ENCODE data around the gene MPHOSPH6. TPM values are rescaled to one million over a fixed set of nuclear protein-coding genes. Genes with fewer than 3 reads are reported as not detected.

MPHOSPH6 gene
- total and polyA plus RNA-seq, 2 of the 4 experiments (the other 2 are of a cell fraction): 5.4 to 15.5 TPM

GRCh38 chr16:82185012-82185411 lies 15.0 kb upstream of the MPHOSPH6 start:
- intact Hi-C loops (cut with micrococcal nuclease): no loop called here
- no peak overlapping the region for H2BK20ac ChIP-seq (ENCODE audit: low read depth, low read length)
- no peak overlapping the region for H2AK9ac ChIP-seq (replicated peaks; ENCODE audit: low read depth, low read length, poor library complexity)
- no peak overlapping the region for H2AK5ac ChIP-seq (ENCODE audit: low read depth, low read length)
- no peak overlapping the region for H3K4ac ChIP-seq (ENCODE audit: low read depth, low read length)
- H2AFZ ChIP-seq (replicated peaks; ENCODE audit: low read length, poor library complexity): no peak overlapping the region
- POLR2A ChIA-PET (ENCODE audit: unreplicated experiment): no interaction called here
- no peaks in the 10 kb centered on the region for H3K4me1 ChIP-seq (ENCODE audit: control insufficient read depth, insufficient read depth, low read length)
- no peak overlapping the region for H3K4me3 ChIP-seq (ENCODE audit: insufficient read depth, low read depth, low read length)
- H3K56ac ChIP-seq (ENCODE audit: extremely low read depth, insufficient read depth, low read length): no peak overlapping the region
- DNase-seq: no peak
- CTCF ChIA-PET: no interaction called here
- no peak overlapping the region for H3K4me2 ChIP-seq (ENCODE audit: low read depth, low read length)
- H3K79me1 ChIP-seq (ENCODE audit: low read depth in 1 of 2, low read length in 2 of 2): no peaks in the 10 kb centered on the region
- H4K20me1 ChIP-seq (ENCODE audit: insufficient read depth, low read length): no peaks in the 10 kb centered on the region
- no peak overlapping the region for H3K9ac ChIP-seq (ENCODE audit: low read depth, low read length)
- H3K9me3 ChIP-seq (ENCODE audit: control insufficient read depth, insufficient read depth, low read length): no peaks in the 10 kb centered on the region
- no peak overlapping the region for H4K91ac ChIP-seq (ENCODE audit: insufficient read depth, low read depth, low read length)
- dilution Hi-C loops (cut with HindIII; ENCODE audit: low sequenced_read_pairs, unreplicated experiment): no loop called here
- no peak overlapping the region for H3K14ac ChIP-seq (replicated peaks; ENCODE audit: low read depth, low read length)
- H3K23ac ChIP-seq (ENCODE audit: low read depth, low read length): no peak overlapping the region
- H3K9me1 ChIP-seq (ENCODE audit: insufficient read depth, low read length): no peaks in the 10 kb centered on the region
- H3K18ac ChIP-seq (ENCODE audit: low read depth, low read length): no peak overlapping the region
- H3K36me3 ChIP-seq (ENCODE audit: control insufficient read depth, insufficient read depth, low read length): no peaks in the 10 kb centered on the region
- BruUV-seq (replicated peaks): no TSS peak
- H2BK5ac ChIP-seq (ENCODE audit: low read depth, low read length, poor library complexity, severe bottlenecking): no peak overlapping the region
- TF ChIP-seq FOS (IDR thresholded peaks at IDR 0.05; ENCODE audit: low read depth, low read length) (no peak), USF2 (IDR thresholded peaks at IDR 0.05; ENCODE audit: low read depth, low read length) (no peak), SMC3 (IDR thresholded peaks at IDR 0.05; ENCODE audit: low read depth, low read length) (no peak), POLR2A (IDR thresholded peaks at IDR 0.05; ENCODE audit: low read depth, low read length) (no peak), BHLHE40 (IDR thresholded peaks at IDR 0.05; ENCODE audit: low read depth, low read length) (no peak), RCOR1 (IDR thresholded peaks at IDR 0.05; ENCODE audit: insufficient replicate concordance, low read length) (no peak), RFX5 (IDR thresholded peaks at IDR 0.05; ENCODE audit: low read depth, low read length) (no peak), RAD21 (IDR thresholded peaks at IDR 0.05; ENCODE audit: low read length) (no peak), ELK1 (IDR thresholded peaks at IDR 0.05; ENCODE audit: borderline replicate concordance, low read depth, low read length) (no peak), MAFK (IDR thresholded peaks at IDR 0.05; ENCODE audit: low read depth, low read length) (no peak), MXI1 (IDR thresholded peaks at IDR 0.05; ENCODE audit: borderline replicate concordance, low read depth, low read length) (no peak), MAZ (IDR thresholded peaks at IDR 0.05; ENCODE audit: borderline replicate concordance, low read depth, low read length) (no peak), CHD1 (IDR thresholded peaks at IDR 0.05; ENCODE audit: low read depth, low read length) (no peak), NFE2L2 (IDR thresholded peaks at IDR 0.05; ENCODE audit: low read depth, low read length) (no peak), CEBPB (IDR thresholded peaks at IDR 0.05; ENCODE audit: low read depth, low read length) (no peak), CTCF (conservative IDR thresholded peaks at IDR 0.05; ENCODE audit: low read depth, low read length) (no peak)
- no peak overlapping the region for H4K8ac ChIP-seq (ENCODE audit: low read depth in 2 of 2, low read length in 2 of 2)
- no peak overlapping the region for H2BK120ac ChIP-seq (ENCODE audit: low read depth, low read length)
- H3K27ac ChIP-seq (ENCODE audit: insufficient read depth, low read length): no peak overlapping the region
- ATAC-seq (ENCODE audit: low read depth): no peak
- in situ Hi-C loops (cut with MboI; ENCODE audit: low sequenced_read_pairs): no loop called here
- peaks cover 1% of the 10 kb centered on the region; the same call in 1 of the 2 replicates for H3K27me3 ChIP-seq (ENCODE audit: control insufficient read depth, insufficient read depth, low read length)
- no peak overlapping the region for H2BK15ac ChIP-seq (ENCODE audit: low read depth, low read length)
- no peak overlapping the region for H4K5ac ChIP-seq (ENCODE audit: low read depth, low read length)

Data from IMR-90 (cell line).